Adrenal gland (tissue), 12 donors: ENCODE measurements around the gene ACTG1. TPM values are rescaled to one million over a fixed set of nuclear protein-coding genes. Genes with fewer than 3 reads are reported as not detected.

Experiments
- DNase-seq, 7 donors: peaks; one replicate each; pipeline ENCODE4 v3.0.0-alpha.2; 2019 to 2020
- H3K27ac ChIP-seq, 5 donors: fragments of 200-600 bp; sonication (generic) in 4 of 5; 1 replicate in 3 of 5; 2 replicates in 2 of 5; pipeline versions ENCODE4 v1.5.1 to v1.8.0; 2016 to 2020; ENCODE audit warnings: mild to moderate bottlenecking in 1 of 5
- H3K27me3 ChIP-seq: fragments of 200-600 bp; 2 replicates; pipeline ENCODE4 v1.8.0; 2021
- H3K36me3 ChIP-seq, 2 donors: fragments of 200-600 bp; replicated peaks in 1 of 2; 1 replicate in 1 of 2; 2 replicates in 1 of 2; pipeline versions ENCODE4 v1.5.1 to v1.8.0; 2018 to 2022
- H3K4me1 ChIP-seq, 2 donors: fragments of 200-600 bp; replicated peaks in 1 of 2; 1 replicate in 1 of 2; 2 replicates in 1 of 2; pipeline versions ENCODE4 v1.5.1 to v1.8.0; 2018 to 2021
- H3K4me3 ChIP-seq, 4 donors: fragments of 200-600 bp; sonication (generic) in 3 of 4; one replicate each; pipeline ENCODE4 v1.5.1; 2016 to 2018
- H3K9me3 ChIP-seq, 3 donors: fragments of 200-600 bp; sonication (generic) in 1 of 3; replicated peaks in 1 of 3; 1 replicate in 2 of 3; 2 replicates in 1 of 3; pipeline versions ENCODE4 v1.5.1 to v1.8.0; 2016 to 2021
- POLR2A ChIP-seq, 2 donors: fragments of 450-650 bp; IDR thresholded peaks; one replicate each; pipeline ENCODE4 v1.6.1; 2017; ENCODE audit warnings: antibody characterized with exemption in 2 of 2, mild to moderate bottlenecking in 2 of 2, moderate library complexity in 1 of 2
- WGBS, 4 donors: extraction: QIAGEN DNeasy Blood & Tissue Kit in 2 of 4; methylation state at CpG; one replicate each; pipeline versions ENCODE4 v1.1.5 to v1.1.7; 2013 to 2017; 5-methylcytosine and 5-hydroxymethylcytosine counted together
- intact Hi-C, 2 donors: fragments of 100-400 bp; cut with DNase I; formaldehyde crosslinking; loops; one replicate each; pipeline versions ENCODE4 v1.14.1 to v1.15.0; 2022 to 2023
- polyA plus RNA-seq, 3 donors: library from polyadenylated mRNA; stranded (reverse); fragments of 200-250 nt in 2 of 3; fragments of 350-450 nt in 1 of 3; fragmentation: Illumina TruSeq in 1 of 3; extraction: RNeasy Lipid Tissue Mini Kit (QIAGEN cat#74804) in 1 of 3; gene quantifications; one replicate each; pipeline ENCODE4 v1.2.3, GENCODE V29; 2013 to 2014
- total RNA-seq, 9 donors: library from RNA; depleted of rRNA in 4 of 9; stranded (reverse); fragments of >200 nt in 4 of 9; fragments of 120-200 nt in 1 of 9; fragmentation: NEBNext Ultra II Directional in 1 of 9; extraction: Animal tissue kit (Norgen Biotek cat#: 25700) in 1 of 9; gene quantifications; one replicate each; pipeline versions ENCODE4 v1.1.0 to v1.2.4, GENCODE V29; 2013 to 2023
- TF ChIP-seq, protein P1 (sequence below), 6 experiments: fragments of 450-650 bp in 4 of 6; fragments of 200-600 bp in 2 of 6; sonication (generic) in 1 of 6; IDR thresholded peaks; 1 replicate in 5 of 6; 2 replicates in 1 of 6; pipeline versions ENCODE4 v1.5.1 to v1.8.0; 2016 to 2021; ENCODE audit warnings: antibody characterized with exemption in 6 of 6, mild to moderate bottlenecking in 2 of 6, moderate library complexity in 1 of 6
- donor health status: healthy with polysubstance abuse.
- donor health status: Bipolar disorder and iron deficiency.
- donor health status: DM: yes; HTN: yes; CAD: no.
- donor health status: DM: no; HTN: no; CAD: no.
- donor health status: DM: no; HTN: no; CAD: no.
- donor health status: DM: yes; HTN: yes; CAD: no.

Gene ACTG1
- total and polyA plus RNA-seq, 12 donors: 828 to 6,446 (median 2,144) TPM

DNA sequence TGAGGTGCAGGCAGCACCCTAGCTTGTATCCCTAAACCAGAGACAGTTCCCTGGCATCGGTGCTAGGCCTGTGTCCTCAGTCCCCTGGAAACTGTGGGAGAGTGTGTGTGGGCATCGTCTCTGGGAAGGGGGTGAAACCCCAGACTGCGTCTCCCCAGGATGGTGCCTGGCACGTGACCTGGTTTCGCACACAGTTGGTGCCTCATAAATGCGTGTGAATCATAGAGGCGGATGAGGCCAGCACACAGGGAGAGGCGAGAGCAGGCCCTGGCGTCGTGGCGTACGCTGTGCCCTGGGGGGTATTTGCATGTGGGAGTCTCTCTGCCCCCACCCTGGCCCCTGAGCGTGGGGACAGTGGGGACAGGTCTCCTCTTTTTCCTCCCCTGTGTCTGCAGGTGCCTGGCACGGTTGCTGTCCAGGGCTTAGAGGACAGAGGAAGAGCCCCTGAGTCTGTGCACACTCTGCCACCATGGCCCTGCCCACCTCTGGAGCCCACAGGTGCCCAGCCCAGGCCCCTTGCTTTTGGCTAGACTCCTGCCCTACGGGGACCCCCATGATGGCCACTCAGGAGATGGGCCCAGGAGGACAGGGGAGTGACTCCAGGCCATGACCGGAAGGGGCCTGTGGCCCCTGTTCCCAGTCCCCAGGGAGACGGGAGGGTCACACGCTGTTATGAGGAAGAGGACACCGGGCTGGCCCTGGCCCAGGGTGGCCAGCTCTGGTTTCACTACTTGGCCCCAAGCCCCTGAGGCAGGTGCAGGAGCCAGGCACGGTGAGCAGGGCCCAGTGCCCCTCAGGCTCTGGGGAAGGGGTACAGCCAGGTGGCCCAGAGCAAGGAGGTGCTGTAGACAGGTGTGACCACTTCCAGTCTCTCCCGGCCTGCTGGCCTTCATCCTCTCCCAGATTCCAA lies 14.3 kb upstream of the ACTG1 start:
- H3K36me3 ChIP-seq: no peaks in the 10 kb centered on the region
- intact Hi-C loops: no loop called here
- no peak overlapping the region for H3K27ac ChIP-seq
- H3K4me3 ChIP-seq: no peak overlapping the region
- no peak for DNase-seq
- H3K9me3 ChIP-seq: no peaks in the 10 kb centered on the region
- no peak for TF ChIP-seq POLR2A (IDR thresholded peaks at IDR 0.05)
- TF ChIP-seq, protein P1, sequence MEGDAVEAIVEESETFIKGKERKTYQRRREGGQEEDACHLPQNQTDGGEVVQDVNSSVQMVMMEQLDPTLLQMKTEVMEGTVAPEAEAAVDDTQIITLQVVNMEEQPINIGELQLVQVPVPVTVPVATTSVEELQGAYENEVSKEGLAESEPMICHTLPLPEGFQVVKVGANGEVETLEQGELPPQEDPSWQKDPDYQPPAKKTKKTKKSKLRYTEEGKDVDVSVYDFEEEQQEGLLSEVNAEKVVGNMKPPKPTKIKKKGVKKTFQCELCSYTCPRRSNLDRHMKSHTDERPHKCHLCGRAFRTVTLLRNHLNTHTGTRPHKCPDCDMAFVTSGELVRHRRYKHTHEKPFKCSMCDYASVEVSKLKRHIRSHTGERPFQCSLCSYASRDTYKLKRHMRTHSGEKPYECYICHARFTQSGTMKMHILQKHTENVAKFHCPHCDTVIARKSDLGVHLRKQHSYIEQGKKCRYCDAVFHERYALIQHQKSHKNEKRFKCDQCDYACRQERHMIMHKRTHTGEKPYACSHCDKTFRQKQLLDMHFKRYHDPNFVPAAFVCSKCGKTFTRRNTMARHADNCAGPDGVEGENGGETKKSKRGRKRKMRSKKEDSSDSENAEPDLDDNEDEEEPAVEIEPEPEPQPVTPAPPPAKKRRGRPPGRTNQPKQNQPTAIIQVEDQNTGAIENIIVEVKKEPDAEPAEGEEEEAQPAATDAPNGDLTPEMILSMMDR (IDR thresholded peaks at IDR 0.05): no peak
- H3K4me1 ChIP-seq: no peaks in the 10 kb centered on the region
- H3K27me3 ChIP-seq: peaks cover 37% of the 10 kb centered on the region
- WGBS, 4 donors: 83 to 87% (median 85%) methylated on average over 8 to 21 of the region's 21 CpGs

DNA sequence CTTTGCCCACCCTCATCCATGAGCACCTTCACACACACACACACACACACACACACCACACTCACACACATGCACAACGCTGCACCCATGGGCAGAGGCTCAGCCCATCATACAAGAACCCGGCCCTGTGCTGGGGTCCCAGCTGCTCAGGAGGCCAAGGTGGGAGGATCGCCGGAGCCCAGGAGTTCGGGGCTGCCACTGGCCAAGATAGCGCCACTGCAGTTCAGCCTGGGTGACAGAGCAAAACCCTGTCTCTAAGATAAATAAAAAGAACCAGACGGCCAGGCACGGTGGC lies 12.2 kb upstream of the ACTG1 start:
- Histone ChIP-seq H3K9me3 (no peaks in the 10 kb centered on the region), H3K27ac (no peak overlapping the region), H3K4me1 (peaks cover under 1% of the 10 kb centered on the region in 2 donors), H3K27me3 (peaks cover 37% of the 10 kb centered on the region), H3K36me3 (no peaks in the 10 kb centered on the region), H3K4me3 (no peak overlapping the region)
- intact Hi-C loops: no loop called here
- WGBS, 4 donors: 50 to 89% (median 87%) methylated on average over 3 to 8 of the region's 8 CpGs
- TF ChIP-seq, protein P1 (IDR thresholded peaks at IDR 0.05): no peak
- TF ChIP-seq POLR2A (IDR thresholded peaks at IDR 0.05): no peak
- no peak for DNase-seq

DNA sequence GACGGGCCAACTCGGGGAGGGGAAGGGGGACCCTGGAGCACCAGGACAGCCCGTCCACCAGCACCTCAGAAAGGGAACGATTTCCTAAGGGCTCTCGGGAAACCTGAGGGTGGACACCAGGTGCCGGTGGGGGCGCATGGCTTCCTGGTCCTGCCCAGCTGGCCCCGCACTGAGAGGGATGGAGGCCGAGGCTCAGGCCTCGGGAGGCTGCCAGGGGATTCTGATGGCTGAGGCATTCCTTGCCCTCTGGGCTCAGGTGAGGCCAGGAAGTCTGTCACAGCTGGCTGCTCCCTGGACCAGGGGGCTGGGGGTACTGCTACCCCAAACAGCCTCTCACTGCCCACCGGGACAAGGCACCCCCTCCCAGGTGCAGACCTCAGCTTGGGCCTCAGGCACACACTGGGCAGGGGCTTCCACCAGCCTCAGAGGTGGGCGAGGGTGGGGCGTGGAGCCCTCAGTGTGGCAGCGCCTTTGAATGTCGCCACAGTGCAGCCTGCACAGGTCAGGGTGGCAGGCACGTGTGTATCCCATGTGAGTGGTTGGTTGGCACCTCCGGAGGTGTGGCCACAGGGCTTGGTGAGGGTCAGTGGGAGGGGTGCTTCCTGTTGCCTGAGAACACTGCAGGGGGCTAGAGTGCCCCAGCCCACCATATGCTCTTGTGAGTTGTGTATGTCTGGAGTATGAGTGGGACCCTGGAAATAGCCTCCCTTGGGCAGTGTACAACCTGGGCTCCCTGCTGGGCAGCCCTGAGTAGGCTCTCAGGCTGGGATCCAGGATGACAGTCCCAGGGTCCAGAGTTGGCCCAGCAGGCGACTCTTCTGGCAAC lies 11.7 kb upstream of the ACTG1 start:
- Histone ChIP-seq H3K27me3 (peaks cover 37% of the 10 kb centered on the region), H3K27ac (no peak overlapping the region), H3K4me1 (peaks cover 6% of the 10 kb centered on the region in 2 donors), H3K9me3 (no peaks in the 10 kb centered on the region), H3K36me3 (no peaks in the 10 kb centered on the region), H3K4me3 (no peak overlapping the region)
- TF ChIP-seq, protein P1 (IDR thresholded peaks at IDR 0.05): no peak
- TF ChIP-seq POLR2A (IDR thresholded peaks at IDR 0.05): no peak
- no peak for DNase-seq
- intact Hi-C loops: no loop called here
- 47 to 69% (median 66%) methylated on average over 2 to 18 of the region's 18 CpGs; no CpG with 5 or more reads in 1 of the 4 donors for WGBS, 4 donors

DNA sequence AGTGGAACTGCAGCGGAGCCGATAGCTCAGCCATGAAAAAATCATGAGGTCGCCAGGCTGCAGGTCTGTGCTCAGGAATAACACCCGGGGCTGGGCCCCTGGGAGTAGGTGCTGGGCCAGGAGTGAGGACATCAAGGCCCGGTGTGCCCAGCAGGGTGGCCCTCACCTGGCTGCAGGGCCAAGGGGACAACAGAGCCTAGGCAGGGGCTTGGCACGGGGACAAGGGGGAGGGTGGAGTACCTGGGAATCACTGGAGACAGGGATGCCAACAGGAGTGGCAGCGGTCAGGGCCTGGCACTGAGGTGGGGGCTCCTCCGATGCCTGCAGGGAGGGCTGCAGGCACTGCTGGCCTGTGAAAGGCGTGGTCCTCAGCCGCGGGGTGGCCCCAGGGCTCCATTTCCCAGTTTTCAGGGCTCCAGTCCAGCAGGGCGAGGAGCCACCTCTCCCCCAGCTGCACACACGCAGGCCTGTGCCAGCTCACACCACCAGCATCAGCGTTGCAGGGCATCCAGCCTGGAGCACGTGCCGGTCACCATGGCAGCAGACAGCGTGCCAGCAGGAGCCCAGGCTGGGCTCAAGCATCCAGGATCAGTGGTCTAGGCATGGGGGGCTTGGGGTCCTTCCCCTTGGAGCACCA lies 10.9 kb upstream of the ACTG1 start:
- no peaks in the 10 kb centered on the region for H3K9me3 ChIP-seq
- H3K4me3 ChIP-seq: no peak overlapping the region
- TF ChIP-seq, protein P1 (IDR thresholded peaks at IDR 0.05): peak in 1 of 6 experiments; percentile 4
- TF ChIP-seq POLR2A (IDR thresholded peaks at IDR 0.05): no peak
- no peaks in the 10 kb centered on the region for H3K36me3 ChIP-seq
- peaks cover 35% of the 10 kb centered on the region for H3K27me3 ChIP-seq
- intact Hi-C loops: no loop called here
- WGBS, 4 donors: 24 to 43% (median 40%) methylated on average over 1 to 17 of the region's 17 CpGs
- no peak for DNase-seq
- no peak overlapping the region for H3K27ac ChIP-seq
- H3K4me1 ChIP-seq: peaks cover 10 to 13% of the 10 kb centered on the region in 2 donors
